ENCODE results near the gene RSBN1L.

DNA sequence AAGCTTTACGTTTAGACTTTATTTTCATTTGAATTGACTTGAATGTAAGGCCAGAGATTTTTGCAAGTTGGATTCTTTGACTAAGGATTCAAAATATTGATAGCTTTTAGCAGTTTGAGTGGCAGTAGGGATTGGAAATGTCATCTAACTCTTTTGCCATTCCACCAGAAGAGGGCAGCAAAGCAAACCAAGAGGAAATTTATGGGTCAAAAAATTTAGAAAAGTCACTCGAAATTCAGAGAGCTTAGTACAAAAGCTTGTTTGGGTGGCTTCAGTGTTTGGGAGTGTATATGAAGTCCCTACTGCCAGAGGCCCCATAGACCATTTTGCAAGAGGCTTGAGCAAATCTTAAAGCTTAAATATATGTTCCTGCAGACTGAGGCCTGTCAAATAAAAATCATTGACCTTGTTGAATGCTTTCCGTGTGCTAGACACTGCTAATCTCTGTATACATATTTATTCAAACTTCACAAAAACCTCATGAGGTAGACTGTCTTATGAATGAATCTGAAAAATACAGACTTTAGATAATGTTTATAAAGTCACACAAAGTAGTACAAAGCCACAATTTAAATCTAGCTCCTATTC lies 44.6 kb upstream of the RSBN1L start:
- TF ChIP-seq, protein P1, sequence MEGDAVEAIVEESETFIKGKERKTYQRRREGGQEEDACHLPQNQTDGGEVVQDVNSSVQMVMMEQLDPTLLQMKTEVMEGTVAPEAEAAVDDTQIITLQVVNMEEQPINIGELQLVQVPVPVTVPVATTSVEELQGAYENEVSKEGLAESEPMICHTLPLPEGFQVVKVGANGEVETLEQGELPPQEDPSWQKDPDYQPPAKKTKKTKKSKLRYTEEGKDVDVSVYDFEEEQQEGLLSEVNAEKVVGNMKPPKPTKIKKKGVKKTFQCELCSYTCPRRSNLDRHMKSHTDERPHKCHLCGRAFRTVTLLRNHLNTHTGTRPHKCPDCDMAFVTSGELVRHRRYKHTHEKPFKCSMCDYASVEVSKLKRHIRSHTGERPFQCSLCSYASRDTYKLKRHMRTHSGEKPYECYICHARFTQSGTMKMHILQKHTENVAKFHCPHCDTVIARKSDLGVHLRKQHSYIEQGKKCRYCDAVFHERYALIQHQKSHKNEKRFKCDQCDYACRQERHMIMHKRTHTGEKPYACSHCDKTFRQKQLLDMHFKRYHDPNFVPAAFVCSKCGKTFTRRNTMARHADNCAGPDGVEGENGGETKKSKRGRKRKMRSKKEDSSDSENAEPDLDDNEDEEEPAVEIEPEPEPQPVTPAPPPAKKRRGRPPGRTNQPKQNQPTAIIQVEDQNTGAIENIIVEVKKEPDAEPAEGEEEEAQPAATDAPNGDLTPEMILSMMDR (IDR thresholded peaks at IDR 0.05 in 2 of 3, conservative IDR thresholded peaks at IDR 0.05 in 1 of 3; ENCODE audit: borderline replicate concordance in 1 of 3, insufficient read depth in 1 of 3, low read depth in 2 of 3, low read length in 2 of 3) = peak; percentile 54 to 80 (median 63)
- TF ChIP-seq POLR2A (IDR thresholded peaks at IDR 0.05; ENCODE audit: borderline replicate concordance, extremely low read depth, insufficient read depth, insufficient read length) = no peak
- TF ChIP-seq, protein P2, sequence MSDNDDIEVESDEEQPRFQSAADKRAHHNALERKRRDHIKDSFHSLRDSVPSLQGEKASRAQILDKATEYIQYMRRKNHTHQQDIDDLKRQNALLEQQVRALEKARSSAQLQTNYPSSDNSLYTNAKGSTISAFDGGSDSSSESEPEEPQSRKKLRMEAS (IDR thresholded peaks at IDR 0.05) = no peak
- no peak for TF ChIP-seq ZNF274 (IDR thresholded peaks at IDR 0.05; ENCODE audit: low read depth, low read length)
- no peak for TF ChIP-seq EZH2 (IDR thresholded peaks at IDR 0.05)
- TF ChIP-seq POLR2AphosphoS5 (IDR thresholded peaks at IDR 0.05; ENCODE audit: low read depth, low read length) = no peak

Data from HCT116 (cell line).